DOHH2 (cell line): ENCODE results near the gene FBXW12.

ENCODE experiments used
- H3F3A ChIP-seq: fragments of 200-600 bp; sonication (generic), shearing (Covaris generic); 2 replicates; pipeline ENCODE4 v1.6.0; 2016; ENCODE audit warnings: antibody characterized with exemption, mild to moderate bottlenecking; ENCODE audit not compliant: control insufficient read depth, insufficient read depth
- H3K27ac ChIP-seq: fragments of 200-600 bp; sonication (generic); 2 replicates; pipeline ENCODE4 v1.5.1; 2014; ENCODE audit warnings: low read depth, mild to moderate bottlenecking, low read length, moderate library complexity
- H3K27me3 ChIP-seq: fragments of 200-600 bp; sonication (generic); 2 replicates; pipeline ENCODE4 v1.6.1; 2014; ENCODE audit warnings: mild to moderate bottlenecking, low read length, mixed read lengths; ENCODE audit not compliant: control insufficient read depth
- H3K36me3 ChIP-seq: fragments of 200-600 bp; sonication (generic); 2 replicates; pipeline ENCODE4 v1.6.1; 2014; ENCODE audit warnings: mild to moderate bottlenecking, low read length, moderate library complexity, mixed read lengths; ENCODE audit not compliant: control insufficient read depth
- H3K4me1 ChIP-seq: fragments of 200-600 bp; sonication (generic); 2 replicates; pipeline ENCODE4 v1.6.1; 2014; ENCODE audit warnings: mild to moderate bottlenecking, low read length, mixed read lengths; ENCODE audit not compliant: control insufficient read depth
- H3K4me2 ChIP-seq: fragments of 200-600 bp; sonication (generic); 2 replicates; pipeline ENCODE4 v1.6.0; 2014; ENCODE audit warnings: mild to moderate bottlenecking, low read length, moderate library complexity
- H3K4me3 ChIP-seq: fragments of 200-600 bp; sonication (generic); 2 replicates; pipeline ENCODE4 v1.5.1; 2014; ENCODE audit warnings: mild to moderate bottlenecking, low read length, mixed read lengths
- H3K79me2 ChIP-seq: fragments of 200-600 bp; sonication (generic); 2 replicates; pipeline ENCODE4 v1.6.1; 2014; ENCODE audit warnings: mild to moderate bottlenecking, low read length, mixed read lengths; ENCODE audit not compliant: control insufficient read depth
- H3K9me2 ChIP-seq: fragments of 200-600 bp; sonication (generic); replicated peaks from 2 replicates; pipeline ENCODE4 v1.6.1; 2014; ENCODE audit warnings: mild to moderate bottlenecking, low read length, mixed read lengths; ENCODE audit not compliant: control insufficient read depth
- H3K9me3 ChIP-seq: fragments of 200-600 bp; sonication (generic); 2 replicates; pipeline ENCODE4 v1.6.1; 2014; ENCODE audit warnings: antibody characterized with exemption, low read length, mixed read lengths; ENCODE audit not compliant: control insufficient read depth, insufficient read depth
- H4K20me1 ChIP-seq: fragments of 200-600 bp; sonication (generic); 2 replicates; pipeline ENCODE4 v1.6.0; 2014; ENCODE audit warnings: low read depth, mild to moderate bottlenecking, antibody characterized with exemption, low read length, moderate library complexity; ENCODE audit not compliant: control insufficient read depth, insufficient read depth
- CTCF ChIP-seq: fragments of 200-600 bp; sonication (generic); IDR thresholded peaks from one replicate; pipeline ENCODE4 v1.5.1; 2014; ENCODE audit warnings: antibody characterized with exemption, mild to moderate bottlenecking, low read depth, low read length; ENCODE audit not compliant: poor library complexity, severe bottlenecking
- EZH2phosphoT487 ChIP-seq: fragments of 200-600 bp; sonication (generic); IDR thresholded peaks from 2 replicates; pipeline ENCODE4 v1.6.1; 2017; ENCODE audit warnings: borderline replicate concordance, mild to moderate bottlenecking, antibody characterized with exemption, low read length, moderate library complexity, mixed read lengths

FBXW12 gene

DNA sequence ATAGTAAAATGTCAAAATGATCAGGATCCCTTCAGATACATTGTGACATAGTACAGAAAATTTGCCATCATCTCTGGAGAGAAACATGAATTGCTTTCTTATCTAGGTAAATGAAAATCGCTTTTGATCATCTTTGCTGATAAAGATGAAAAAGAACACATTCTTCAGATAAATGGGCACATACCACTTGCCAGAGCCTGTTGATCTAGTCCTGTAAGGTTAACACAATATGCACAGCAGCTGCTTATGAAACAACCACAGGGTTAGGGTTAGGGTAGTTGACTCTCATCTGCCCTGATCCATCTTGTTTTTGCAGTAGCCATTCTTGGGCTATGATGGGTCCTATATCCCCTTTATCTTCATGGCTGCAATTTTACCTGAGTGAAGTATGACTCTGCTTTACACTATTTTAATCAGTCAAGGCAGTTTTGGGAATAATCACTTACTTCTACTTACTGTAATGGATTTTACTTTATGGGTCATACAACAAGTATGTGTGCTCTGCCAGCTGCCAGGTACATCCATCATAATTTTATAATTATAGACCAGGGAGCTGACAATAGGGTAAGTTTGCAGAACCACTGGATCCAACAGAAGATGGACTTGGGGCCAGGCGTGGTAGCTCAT, 26.0 kb upstream of the FBXW12 start:
- Histone ChIP-seq H3K4me3 (no peak overlapping the region), H3K9me3 (no peaks in the 10 kb centered on the region), H3F3A (no peaks in the 10 kb centered on the region), H3K4me1 (peaks cover 8% of the 10 kb centered on the region), H4K20me1 (no peaks in the 10 kb centered on the region), H3K79me2 (no peaks in the 10 kb centered on the region), H3K9me2 (no peaks in the 10 kb centered on the region), H3K36me3 (no peaks in the 10 kb centered on the region), H3K4me2 (no peak overlapping the region), H3K27ac (no peak overlapping the region), H3K27me3 (peaks cover 7% of the 10 kb centered on the region)
- TF ChIP-seq CTCF: no peak
- TF ChIP-seq EZH2phosphoT487: no peak

DNA sequence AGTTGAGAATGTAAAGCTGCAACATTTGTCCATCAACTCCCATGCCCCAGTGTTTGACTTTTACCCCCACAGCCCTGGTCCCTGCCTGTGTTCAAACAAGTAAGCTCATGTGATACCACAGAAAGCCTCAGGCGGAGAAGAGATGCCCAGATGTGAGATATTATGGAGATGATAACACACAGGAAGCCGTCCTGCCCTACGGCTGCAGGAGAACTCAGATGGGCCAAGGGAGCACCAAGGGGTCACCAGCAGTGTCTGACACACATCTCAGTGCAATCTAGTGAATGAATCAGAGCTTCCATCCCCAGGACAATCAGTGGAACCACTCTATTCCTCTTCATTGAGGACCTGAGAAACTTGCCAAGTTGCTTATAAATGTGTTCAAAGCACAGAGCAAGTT, 24.5 kb upstream of the FBXW12 start:
- H3K9me2 ChIP-seq: no peaks in the 10 kb centered on the region
- H3K4me2 ChIP-seq: no peak overlapping the region
- no peaks in the 10 kb centered on the region for H3F3A ChIP-seq
- no peaks in the 10 kb centered on the region for H3K79me2 ChIP-seq
- no peaks in the 10 kb centered on the region for H4K20me1 ChIP-seq
- peaks cover 7% of the 10 kb centered on the region for H3K27me3 ChIP-seq
- H3K4me1 ChIP-seq: peaks cover 8% of the 10 kb centered on the region
- H3K36me3 ChIP-seq: no peaks in the 10 kb centered on the region
- H3K4me3 ChIP-seq: no peak overlapping the region
- H3K27ac ChIP-seq: no peak overlapping the region
- TF ChIP-seq CTCF (no peak), EZH2phosphoT487 (no peak)
- H3K9me3 ChIP-seq: no peaks in the 10 kb centered on the region

DNA sequence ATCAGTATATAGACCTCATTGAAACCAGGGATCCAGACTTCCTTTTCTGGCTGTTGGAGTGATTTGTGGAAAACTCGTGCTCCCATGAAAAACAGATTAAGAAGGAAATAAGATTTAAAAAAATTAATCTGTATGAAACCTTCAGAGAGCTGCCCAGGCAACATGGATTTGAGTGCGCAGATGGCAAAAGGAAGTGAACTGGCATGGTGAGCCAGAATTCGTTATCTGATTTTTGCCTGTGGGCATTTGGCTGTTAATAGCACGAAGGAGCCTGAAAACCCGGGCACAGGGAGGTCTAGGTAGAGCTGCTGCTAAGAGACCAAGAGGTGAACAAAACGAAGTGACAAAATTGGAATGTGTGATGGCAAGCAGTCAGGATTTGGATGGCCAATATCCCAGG, 19.5 kb upstream of the FBXW12 start:
- peaks cover 9% of the 10 kb centered on the region; the same call in 1 of the 2 replicates for H3K9me3 ChIP-seq
- no peaks in the 10 kb centered on the region for H3K36me3 ChIP-seq
- H3K4me3 ChIP-seq: no peak overlapping the region
- TF ChIP-seq CTCF: no peak
- TF ChIP-seq EZH2phosphoT487: no peak
- no peaks in the 10 kb centered on the region for H3K79me2 ChIP-seq
- H3F3A ChIP-seq: no peaks in the 10 kb centered on the region
- no peak overlapping the region for H3K4me2 ChIP-seq
- H3K9me2 ChIP-seq: no peaks in the 10 kb centered on the region
- H4K20me1 ChIP-seq: no peaks in the 10 kb centered on the region
- no peaks in the 10 kb centered on the region; the same call in 1 of the 2 replicates for H3K27me3 ChIP-seq
- H3K4me1 ChIP-seq: peaks cover 8% of the 10 kb centered on the region
- H3K27ac ChIP-seq: no peak overlapping the region
